ENCODE measurements around the gene PXMP4.
A peak's percentile ranks its signal among the peaks of the same experiment; 100 is the strongest.
"Not testable (repeated sequence)": the region's sequence is repeated elsewhere in the genome, so short reads cannot be mapped to it uniquely, and the experiment has no call there.

Gene PXMP4

DNA sequence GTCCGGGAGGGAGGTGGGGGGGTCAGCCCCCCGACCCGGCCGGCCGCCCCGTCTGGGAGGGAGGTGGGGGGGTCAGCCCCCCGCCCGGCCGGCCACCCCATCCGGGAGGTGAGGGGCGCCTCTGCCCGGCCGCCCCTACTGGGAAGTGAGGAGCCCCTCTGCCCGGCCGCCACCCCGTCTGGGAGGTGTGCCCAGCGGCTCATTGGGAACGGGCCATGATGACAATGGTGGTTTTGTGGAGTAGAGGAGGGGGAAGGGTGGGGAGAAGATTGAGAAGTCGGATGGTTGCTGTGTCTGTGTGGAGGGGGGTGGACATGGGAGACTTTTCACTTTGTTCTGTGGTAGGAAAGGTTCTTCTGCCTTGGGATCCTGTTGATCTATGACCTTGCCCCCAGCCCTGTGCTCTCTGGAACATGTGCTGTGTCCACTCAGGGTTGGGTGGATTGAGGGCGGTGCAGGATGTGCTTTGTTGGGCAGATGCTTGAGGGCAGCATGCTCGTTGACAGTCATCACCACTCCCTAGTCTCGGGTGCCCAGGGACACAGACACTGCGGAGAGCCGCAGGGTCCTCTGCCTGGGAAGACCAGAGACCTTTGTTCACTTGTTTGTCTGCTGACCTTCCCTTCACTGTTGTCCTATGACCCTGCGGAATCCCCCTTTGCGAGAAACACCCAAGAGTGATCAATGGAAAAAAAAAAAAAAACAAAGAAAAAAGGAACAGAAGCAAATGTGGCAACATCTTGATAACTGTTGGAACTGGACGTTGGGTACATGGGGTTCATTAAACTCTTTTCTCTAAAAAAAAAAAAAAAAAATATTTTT lies 18.3 kb downstream of the PXMP4 start:
- DNase-seq: no peak

DNA sequence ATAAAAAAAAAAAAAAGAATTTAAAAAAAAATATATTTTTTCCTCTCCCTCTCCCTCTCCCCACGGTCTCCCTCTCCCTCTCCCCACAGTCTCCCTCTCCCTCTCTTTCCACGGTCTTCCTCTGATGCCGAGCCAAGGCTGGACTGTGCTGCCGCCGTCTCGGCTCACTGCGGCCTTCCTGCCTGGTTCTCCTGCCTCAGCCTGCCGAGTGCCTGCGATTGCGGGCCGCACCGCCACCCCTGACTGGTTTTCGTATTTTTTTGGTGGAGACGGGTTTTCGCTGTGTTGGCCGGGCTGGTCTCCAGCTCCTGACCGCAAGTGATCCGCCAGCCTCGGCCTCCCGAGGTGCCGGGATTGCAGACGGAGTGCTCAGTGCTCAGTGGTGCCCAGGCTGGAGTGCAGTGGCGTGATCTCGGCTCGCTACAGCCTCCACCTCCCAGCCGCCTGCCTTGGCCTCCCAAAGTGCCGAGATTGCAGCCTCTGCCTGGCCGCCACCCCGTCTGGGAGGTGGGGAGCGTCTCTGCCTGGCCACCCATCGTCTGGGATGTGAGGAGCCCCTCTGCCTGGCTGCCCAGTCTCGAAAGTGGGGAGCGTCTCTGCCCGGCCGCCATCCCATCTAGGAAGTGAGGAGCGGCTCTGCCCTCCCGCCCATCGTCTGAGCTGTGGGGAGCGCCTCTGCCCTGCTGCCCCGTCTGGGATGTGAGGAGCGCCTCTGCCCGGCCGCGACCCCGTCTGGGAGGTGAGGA lies 19.2 kb downstream of the PXMP4 start:
- DNase-seq: not testable (repeated sequence)

DNA sequence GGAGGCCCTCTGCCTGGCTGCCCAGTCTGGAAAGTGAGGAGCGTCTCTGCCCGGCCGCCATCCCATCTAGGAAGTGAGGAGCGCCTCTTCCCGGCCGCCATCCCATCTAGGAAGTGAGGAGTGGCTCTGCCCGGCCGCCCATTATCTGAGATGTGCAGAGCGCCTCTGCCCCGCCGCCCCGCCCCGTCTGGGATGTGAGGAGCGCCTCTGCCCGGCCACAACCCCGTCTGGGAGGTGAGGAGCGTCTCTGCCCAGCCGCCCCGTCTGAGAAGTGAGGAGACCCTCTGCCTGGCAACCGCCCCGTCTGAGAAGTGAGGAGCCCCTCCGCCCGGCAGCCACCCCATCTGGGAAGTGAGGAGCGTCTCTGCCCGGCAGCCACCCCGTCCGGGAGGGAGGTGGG lies 21.1 kb downstream of the PXMP4 start:
- not testable (repeated sequence) for DNase-seq

DNA sequence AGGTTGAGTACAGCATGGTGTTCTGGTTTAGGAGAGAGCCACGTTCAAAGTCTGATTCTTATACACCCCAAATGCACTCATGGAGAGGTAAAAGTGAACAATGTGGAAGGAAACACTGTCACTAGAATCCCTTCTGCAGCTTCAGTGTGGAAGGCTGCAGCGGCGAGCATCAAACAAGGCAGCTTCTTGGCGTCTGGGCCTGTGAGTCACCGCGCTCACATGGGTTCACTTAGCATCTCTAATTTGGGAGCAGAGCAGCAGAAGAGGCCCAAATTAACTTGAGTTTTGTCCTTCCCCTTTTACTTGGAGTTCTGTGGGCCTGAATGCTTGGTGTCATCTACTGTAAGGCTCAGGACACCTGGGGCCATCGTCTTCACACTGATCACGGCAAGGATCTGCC lies 23.0 kb downstream of the PXMP4 start:
- DNase-seq: no peak

DNA sequence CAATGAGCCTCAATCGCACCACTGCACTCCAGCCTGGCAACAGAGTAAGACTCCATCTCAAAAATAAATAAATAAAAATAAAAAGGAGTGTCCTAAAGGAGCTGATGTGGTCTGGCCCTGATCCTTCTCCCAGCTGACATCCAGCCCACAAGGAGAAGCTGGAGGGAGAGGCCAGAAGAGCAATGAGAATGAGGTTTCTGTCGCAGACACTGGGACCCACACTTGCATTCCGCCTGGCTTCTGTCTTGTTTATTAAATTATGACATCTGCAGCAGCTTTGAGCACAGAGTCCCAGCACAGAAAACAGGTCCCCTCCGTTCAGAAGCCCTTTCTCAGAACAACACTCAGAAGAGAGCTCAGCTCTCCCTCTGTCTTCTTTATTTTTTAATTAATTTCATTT lies 23.7 kb downstream of the PXMP4 start:
- no peak for DNase-seq

DNA sequence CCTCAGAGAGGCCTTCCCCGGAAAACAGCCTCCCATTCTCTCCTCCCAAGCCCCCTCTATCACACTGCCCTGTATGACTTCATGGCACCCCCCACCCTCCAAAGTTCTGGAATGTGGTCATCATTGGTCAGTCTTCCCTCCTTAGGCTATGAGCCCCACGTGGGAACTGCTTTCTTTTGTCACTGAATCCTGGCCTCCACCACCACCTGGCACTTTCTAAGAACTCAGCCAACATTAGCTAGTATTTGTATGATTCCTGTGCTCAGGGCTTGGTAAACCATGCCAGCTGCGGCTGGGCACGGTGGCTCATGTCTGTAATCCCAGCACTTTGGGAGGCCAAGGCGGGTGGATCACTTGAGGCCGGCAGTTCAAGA lies 25.5 kb downstream of the PXMP4 start:
- DNase-seq: no peak

DNA sequence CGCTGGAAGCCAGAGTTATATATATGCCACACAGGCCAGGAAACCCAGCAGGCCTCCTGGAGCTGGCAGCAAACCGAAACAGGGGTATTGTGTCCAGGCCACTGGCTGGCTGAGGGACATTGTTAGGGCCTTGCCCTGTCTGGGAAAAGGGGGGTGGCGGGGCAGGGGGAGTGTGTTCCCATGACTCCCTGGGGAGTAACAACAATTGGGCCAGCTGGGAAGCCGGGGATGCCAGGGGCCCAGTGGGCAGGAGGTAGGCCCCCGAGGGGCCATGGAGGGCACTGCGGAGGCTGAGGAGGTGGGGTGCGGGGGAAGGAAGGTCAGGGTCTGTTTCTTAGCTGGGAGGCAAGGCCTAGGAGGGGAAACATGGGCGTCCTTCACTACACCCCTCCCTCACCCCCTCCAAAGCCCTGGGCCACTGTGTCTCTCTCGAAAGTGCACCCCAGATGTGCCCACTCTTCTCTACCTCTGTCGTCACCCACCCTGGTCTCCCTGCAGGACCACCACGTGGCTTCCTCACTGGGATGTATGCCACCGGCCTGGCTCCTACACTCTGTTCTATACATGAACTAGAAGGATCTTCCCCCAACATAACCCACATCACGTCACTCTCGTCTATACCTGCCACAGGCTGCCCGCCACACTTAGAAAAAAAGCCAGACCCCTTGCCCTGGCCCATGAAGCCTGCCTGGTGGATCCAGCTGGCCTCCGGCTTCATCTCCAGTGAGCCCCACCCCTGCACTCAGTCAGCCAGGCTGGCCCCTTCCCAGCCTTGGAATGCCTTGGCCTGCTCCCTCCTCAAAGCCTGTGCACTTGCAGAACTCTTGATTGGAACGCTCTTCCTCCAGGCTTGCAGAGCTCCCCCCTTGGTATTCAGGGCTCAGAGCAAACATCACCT lies 26.1 kb downstream of the PXMP4 start:
- no peak for DNase-seq

DNA sequence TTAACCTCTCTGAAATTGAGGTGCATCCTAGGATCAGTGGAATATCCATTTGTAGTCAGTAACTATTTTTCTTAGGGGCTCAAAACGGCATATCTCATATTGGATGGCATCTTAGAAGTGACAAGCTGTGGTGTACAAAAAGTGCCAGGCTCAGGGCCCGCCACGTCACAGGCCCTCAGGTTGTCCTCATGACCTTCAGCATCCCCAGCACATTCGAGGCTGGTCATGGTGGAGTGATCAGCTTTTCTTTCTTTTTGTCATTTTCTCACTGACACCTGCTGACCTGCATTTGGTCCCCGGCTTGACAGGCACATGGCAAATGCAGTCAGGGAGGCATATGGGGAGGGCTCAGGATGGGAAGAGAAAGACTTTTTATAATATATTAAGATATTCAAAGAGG lies 26.8 kb downstream of the PXMP4 start:
- DNase-seq: no peak

DNA sequence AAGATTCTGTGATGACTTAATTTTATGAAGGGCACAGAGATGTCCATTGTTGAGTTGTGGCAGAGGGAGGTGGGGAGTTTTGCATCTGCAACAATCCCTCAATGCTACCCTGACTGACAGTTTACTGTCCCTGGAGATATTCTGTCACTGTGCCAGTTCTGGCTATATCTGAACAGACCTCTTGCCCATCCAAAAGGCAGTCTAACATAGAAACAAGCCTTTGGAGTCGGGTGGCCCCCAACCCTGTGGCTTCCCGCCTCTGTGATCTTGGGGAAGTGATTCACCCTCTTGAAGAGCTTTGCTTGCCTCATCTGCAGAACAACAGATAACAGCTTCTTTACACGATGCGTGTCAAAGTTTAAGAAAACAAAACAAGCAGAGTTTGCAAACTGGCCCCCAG lies 30.1 kb downstream of the PXMP4 start:
- DNase-seq: no peak

DNA sequence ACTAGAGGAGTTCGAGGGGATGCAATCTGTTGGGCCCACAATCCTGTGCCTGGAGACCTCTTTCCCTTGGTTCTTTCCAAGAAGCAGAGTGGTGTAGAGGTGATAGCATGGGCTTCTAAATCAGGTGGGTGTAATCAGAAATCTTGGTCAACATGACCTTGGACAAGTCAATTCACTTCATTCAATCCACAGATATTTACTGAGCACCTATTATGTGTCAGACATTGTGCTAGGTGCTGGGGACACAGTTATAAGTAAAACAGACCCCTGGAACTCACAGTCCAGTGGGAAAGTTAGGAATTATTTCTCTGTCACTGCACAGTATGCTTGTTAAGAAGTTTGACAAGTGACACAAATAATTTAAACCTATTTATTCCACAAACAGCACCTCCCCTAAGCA lies 30.6 kb downstream of the PXMP4 start:
- no peak for DNase-seq

DNA sequence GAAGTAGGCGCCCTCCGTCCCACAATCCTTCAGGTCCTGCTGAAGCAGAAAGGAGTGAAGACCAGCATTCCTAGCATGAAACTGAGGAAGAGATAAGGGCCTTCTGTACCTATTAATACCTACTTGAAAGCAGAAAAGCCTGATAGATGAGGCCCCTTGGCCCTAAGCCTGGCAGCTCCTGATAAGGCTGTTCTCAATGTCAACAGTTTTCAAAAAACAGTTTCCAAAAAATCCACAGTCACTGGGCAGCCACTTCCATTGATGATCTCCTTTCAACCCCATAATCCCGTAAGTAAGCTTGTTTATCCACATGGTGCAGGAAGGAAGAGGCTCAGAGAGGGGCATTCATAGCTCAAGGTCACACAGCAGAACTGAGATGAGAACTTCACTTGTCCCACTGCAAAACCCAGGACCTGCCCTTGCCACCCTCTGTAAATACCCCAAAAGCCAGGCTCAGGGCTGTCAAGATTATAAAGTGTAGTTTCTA lies 31.1 kb downstream of the PXMP4 start:
- no peak for DNase-seq

DNA sequence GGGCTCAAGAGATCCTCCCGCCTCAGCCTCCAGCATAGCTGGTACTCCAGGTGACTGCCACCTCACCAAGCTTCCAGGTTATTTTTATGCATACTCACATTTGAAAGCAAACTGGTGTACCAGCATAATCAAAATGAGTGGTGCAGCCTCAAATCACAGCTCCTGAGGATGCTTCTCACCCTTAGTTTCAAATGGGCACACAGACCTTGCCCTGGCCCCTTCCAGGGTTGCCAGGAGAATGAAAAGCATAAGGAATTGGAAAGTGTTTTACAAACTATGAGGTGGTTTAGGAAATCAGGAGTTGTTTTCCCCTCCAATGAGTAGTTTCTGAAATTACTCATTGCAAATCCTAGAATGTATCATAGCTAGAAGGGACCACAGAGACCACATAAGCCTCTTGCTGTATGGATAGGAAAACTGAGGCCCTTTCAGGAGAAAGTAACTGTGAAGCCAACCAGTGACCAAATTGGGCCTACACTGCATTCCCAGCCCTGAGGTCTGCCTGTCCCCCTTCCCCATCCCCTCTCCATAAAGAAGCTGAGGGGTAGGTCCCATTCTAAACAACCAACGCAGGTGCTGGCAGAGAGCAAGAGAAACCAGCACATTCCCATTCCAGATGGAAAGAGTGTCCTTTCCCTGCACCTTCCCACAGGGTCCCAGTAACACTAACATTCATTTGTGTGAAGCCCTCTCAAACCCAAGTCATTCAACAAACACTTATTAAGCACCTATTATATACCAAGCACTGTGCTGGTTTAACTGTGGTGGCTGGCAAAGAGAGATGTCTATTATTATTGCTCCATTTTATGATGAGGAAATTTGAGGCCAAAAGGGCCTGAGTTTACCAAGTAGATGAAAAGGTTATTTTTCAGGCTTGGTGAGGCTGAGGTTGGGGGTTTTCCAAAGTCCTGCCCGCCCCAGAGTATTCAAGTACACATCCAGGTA lies 31.8 kb downstream of the PXMP4 start:
- no peak for DNase-seq

DNA sequence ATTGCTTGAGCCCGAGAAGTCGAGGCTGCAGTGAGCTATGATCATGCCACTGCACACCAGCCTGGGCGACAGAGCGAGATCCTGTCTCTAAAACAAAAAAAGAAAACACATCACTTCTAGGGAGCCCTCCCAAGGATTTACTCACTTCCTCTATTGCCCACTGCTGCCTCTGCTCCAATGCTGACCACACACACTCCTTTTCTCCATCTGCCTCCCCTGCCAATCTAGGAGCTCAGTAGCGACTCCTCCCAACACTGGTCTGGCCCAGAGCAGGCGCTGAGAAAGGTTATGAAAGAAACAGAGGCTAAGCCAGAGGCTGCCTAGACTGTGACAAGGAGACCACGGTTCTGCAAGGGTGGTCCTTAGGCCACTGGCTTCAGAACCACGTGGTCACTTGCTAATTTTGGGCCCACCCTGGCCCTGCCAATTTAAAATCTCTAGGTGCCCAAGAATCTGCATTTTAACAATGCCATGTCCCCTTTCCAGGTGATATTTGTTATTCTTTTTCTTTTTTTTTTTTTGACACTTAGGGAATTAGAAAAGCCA lies 32.7 kb downstream of the PXMP4 start:
- no peak for DNase-seq

DNA sequence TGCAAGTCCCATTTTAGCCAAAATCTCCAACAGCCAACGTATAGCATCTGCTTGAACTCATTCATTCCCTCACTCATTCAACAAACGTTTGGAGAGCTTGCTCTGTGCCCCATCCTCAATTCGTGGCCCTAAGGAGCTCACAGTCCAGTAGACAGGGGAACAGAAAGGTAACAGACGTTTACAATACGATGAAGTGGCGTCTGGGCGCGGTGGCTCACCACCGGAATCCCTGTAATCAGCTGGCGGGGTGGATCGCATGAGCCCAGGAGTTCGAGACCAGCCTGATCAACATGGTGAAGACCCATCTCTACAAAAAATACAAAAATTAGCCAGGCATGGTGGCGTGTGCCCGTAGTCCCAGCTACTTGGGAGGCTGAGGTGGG lies 33.1 kb downstream of the PXMP4 start:
- DNase-seq: no peak

DNA sequence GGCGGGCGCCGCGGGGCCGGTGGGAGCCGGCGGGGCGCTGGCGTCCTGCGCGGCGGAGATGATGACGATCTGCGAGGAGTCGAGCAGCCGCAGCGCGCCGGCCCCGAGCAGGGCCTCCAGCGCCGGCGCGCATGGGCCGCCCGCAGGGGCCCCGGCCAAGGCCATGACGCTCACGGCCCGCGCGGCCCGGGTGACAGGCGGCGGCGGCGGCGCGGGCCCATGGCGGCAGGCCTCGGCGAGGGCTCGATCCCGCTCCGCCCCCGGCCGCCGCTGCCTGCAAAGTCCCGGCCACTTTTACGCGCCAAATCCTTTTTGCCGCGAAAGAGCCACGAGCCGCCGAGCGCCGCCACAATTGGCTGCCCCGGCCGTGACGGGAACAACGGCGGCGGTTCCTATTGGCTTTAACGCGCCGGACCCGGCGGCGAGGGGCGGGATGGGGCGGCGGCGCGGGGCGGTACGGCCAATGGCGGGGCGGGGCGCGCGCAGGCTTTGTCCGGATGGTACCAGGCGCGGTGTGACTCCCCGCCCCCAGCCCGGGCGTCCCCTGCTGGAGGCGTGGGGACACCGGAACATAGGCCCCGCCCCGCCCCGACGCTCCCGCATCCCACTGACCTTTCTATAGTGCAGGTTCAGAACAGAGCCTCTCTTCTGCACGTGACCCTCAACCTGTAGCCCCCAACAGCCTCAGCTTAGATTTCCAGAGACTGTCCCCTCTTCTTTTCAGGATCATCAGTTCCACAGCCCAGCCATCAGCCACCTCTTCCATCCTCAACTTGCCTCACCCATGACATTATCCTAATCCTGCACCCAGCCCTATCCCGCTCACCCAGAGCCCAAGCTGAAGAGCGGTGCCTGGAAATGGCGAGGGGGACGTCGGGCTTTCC lies 33.8 kb downstream of the PXMP4 start, which contains the start of gene E2F1:
Gene E2F1 (minus strand): TSS at position 286 of the 884 bp plus-strand sequence. CDS start 121 bp downstream, at position 165.
- peak; percentile 88 to 99 for DNase-seq

DNA sequence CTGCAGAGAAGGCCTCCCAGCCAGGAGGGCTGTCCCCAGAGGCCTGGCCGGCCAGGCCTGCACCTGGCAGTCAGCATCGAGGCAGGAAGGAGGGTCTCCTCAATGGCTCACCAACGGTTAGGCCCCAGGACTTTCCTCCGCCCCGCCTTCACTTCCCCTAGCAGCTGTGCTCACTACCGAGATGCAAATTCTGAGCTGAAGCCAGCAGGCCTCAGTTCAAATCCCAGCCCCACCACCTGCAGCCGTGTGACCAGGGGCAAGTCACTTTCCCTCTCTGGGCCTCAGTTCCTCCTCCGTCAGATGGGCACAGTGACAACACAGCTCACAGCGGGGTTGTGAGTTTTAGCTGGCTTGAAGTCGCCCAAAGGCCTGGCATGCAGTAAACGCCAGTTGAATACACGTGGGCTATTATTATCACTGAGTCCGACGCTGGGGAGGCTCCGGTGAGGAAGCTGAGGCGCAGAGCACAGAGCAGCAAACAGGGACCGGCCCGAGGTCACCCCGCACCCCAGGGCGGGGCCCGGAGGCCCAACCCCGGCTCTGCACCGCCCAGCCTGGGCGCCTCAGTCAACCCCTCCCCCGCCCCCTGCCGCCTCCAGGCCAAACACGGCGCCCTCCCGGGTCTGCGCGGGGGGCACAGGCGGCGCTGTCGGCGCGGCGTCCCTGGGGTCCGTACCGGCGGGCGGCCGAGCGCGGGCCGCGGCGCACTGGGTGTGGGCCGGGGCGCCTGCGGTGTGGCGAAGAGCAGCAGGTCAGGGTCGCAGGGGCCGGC lies 34.6 kb downstream of the PXMP4 start:
- DNase-seq: peak; percentile 80 to 94

DNA sequence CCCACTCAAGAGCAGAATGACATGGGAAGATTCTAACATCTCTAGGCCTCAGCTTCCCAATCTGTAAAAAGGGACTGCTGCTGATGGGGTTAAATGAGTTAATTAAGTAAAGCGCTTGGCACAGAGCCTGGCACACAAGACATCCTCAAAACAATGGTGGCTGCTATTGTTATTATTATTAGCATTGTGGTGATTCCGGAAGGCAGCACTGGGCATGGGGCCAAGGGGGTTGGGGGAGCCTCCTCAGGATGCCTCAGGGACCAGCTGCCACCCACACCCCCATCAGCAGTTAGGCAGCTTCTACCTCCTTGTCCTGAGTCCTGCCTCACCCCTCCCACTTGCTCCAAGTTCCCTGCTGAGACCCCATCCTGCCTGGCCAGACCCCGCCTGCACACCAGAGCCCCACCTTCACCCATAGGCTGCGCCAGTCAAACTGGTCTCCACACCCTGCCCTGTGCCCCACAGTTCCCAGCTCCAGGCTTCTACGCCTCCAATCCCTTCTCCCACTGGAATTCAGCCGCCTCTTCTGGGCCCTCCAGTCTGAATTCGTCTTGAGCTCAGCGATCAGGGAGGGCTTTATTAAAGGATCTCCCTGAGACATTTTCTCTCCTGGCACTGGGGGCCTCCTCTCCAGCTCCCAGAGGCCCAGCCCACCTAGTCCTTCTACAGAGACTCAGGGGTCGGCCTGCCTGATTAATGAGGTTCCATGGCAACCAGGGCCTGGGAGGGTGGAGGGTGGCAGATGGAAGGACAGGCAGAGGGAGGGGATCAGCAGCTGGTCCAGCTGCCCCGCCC lies 35.4 kb downstream of the PXMP4 start:
- DNase-seq: peak in 1 of 2 experiments; percentile 65

DNA sequence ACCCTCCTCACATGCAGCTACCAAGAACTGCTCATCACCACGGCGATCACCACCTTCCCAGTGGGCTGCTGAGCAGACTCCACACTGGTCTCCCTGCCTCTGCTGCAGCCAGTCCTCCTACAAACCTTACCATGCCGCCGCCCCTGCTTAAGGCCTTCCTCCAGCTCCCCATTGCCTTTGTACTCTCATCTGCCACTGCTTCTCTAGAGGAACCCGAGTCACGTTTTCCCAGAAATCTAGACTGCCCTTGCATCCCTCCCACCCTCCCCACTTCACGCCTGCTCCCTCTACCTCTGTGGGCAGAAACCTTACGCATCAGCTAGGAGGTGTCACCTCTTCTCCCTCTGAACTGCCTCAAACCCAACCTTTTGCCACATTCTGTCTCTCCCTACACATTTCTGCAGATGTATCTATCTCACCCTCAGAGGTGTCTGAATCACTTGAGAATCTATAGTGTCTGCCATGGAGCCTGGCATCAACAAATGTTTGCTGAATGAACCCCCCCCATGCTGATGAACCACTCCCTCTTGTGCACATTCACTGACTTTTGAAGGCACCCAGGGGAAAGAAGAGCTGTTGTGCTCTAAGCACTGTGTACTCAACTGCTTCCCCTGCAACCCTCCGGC lies 38.3 kb downstream of the PXMP4 start:
- no peak for DNase-seq

Data from NCI-H526 (cell line).